Islet precursor cell (in vitro differentiated cells): ENCODE data around the gene PLCB1.
A peak's percentile ranks its signal among the peaks of the same experiment; 100 is the strongest.

Experiments
- DNase-seq: peaks from one replicate; pipeline ENCODE4 v3.0.0-alpha.2; 2018

The PLCB1 gene

DNA sequence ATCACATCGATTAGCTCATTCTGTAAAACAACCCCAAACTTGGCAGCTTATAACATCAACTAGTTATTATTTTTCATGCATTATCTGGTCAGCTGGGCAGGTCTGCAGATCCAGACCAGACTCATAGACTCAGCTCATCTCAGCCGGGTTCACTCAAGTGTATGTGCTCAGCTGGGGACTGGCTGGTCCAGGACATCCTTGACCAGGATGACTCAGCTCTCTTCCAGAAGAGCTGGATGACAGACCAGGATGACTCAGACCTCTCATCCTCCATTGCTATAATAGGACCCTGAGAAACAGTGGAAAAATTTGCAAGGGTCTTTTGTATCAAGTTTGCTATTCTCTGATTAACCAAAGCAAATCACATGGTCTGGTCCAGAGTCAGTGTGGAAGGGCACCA is 624.3 kb downstream of the PLCB1 start:
- DNase-seq = peak; percentile 84

DNA sequence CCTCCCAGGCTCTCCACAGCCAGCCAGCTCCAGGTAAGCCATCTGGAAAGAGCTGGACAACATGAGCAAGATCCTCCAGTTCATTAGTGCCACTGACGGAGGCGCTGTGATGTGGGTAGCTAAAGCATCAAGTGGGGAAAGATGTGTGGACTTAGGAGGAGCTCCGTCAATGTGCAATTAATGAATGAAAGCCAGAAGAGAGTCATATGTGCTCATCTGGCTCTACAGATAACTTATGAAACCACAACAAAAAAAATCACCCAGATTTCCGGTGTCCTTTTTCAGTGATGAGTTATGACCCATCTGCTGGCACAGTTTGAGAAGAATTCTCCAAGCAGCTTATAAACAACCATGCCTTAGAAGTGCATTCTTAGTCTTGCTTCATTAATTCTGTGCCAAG is 625.1 kb downstream of the PLCB1 start:
- DNase-seq = no peak

DNA sequence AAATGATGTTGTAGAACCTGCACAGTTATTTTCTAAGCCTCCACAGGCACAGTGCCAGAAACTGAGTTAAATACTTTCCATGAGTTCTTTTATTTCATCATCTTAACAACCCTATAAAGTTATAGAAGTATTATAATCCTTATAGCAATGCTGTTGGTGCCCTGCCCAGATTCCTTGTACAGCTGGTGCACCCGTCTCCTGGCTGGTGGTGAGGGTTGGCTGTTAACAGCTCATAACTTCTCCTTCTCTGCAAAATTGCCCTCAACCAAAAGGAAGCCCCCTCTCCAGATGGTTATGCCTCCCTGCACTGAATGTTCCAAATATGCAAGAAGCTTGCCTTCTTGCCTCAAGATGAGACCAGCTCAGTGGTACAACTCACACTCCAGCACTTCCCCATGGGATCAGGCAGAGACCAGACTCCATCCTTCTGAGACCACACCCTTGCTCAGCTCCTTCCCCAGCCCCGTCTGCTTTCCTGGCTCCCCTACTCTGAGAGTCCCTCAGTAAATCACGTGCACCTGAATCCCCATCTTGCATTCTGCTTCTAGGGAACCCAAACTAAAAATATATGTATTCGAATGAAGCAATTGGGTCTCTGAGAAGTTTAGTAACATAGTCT is 632.4 kb downstream of the PLCB1 start:
- no peak for DNase-seq

DNA sequence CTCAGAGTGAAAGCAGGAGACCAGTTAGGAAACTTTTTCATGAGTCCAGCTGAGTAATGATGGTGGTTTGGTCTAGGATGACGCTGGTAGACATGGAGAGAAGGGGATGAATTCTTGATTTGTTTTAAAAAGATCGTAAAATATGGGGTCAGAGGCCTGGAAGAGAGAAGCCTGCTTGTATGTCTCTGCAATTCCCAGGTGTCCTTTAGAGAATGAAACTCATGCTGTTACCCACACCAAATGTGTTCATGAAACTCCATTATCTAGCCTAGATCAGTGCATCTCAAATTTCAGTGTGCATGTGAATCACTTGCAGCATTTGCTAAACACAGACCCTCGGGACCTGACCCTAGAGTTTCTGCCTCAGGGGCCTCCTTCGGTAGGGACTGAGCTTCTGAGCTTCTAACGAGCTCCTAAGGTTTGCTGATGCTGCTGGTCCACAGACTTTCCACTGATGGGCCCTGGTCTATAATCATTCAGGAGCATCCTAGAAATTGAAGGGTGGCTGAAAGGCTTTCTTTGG is 634.9 kb downstream of the PLCB1 start:
- DNase-seq = no peak

DNA sequence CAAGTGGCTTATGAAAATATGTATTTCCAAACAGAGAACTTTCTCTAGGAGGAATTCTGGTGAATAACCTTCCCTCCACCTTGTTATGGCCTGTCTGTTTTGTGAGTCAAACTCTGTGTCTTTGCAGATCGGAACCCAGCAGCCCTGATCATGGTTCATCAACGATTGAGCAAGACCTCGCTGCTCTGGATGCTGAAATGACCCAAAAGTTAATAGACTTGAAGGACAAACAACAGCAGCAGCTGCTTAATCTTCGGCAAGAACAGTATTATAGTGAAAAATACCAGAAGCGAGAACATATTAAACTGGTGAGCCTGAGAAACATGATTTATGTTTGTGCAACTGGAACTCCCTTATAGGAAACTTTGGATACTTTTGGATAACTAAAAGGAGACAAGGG is 642.3 kb downstream of the PLCB1 start:
- no peak for DNase-seq

DNA sequence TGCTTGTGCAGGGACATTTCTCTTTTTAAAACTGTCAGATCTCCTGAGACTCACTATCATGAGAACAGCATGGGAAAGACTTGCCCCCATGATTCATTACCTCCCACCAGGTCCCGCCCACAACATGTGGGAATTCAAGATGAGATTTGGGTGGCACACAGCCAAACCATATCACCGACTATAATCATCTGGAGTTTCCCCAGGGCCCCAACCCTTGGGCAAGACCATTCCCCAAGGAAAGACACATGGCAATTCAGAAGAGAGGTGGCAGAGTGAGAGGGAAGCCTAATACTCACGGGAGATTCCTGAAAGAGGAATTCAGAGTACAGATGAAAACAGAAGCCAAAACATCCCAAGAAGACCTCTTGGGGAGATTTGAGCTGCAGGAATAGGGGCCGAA is 645.8 kb downstream of the PLCB1 start:
- no peak for DNase-seq

DNA sequence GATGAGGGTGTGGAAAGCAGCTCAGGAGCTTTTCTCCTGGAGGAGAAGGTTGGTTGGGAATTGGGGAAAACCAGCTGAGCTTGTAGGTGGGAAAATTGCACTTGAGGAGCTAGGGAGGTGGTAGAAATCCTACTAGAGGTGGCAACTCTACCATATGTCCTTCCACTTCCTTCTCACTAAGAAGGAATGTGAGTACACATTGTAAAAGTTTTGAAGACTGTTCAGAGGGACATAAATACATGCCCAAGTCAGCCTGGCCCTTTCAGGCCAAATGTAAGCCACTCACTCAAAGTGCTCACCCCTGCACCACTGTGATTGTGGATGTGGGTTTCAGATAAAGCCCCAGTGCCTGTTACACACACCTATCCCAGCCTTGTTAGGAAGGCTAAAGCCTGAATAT is 646.3 kb downstream of the PLCB1 start:
- DNase-seq = no peak

DNA sequence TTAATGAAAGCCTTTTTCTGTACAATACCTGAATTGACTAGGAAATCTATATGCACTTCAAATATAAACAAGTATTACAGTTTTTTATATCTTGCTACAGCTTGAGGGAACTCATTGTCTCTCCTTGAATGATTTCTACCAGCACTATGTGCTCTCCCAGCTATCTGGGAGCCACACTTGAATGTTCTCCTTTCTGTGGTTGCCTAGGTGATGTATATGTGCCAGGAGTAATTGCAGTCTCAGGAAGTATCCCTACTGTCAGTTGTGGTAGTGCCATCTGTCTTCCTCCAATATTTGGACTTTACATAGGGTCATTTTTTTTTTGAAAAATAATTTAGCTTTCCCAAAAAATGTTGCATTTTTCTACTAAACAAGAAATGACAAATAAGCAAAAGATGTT is 648.8 kb downstream of the PLCB1 start:
- DNase-seq = no peak

DNA sequence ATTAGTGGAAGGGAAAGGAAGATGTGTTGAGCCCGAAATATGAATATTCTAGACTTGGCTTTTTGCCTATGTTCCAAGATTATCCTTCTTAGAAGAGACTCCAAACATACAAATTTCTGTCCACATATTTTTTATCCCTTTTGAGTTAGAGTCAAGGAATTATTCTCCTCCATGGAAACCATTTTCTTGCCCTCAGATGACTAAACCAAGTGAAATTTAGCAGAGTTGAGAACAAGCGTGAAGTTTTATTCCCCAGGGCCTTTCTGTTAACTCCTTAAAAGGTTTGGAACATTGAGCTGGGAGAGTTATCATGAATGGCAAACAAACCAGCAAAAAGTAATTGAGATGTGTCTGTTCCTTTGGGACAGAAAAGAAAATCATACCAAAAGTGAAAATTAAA is 650.7 kb downstream of the PLCB1 start:
- no peak for DNase-seq

DNA sequence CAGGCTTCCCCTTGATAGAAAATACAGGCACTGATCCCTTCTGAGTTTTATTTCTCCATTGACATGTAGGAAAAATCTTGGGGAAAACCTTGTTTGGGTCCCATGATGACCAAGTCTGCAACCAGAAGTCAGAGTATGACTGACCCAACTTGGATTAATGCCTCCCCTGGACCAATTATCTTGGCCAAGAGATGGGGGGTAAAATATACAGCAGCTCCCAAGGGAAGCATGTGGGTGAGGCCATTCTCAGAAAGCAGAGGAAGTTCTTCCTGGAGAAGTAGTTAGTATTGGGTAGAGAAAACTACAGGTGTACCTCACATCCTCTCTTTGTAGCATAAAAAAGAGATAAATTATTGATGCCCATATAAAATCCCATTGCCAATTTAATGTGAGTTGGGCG is 651.7 kb downstream of the PLCB1 start:
- DNase-seq = no peak

DNA sequence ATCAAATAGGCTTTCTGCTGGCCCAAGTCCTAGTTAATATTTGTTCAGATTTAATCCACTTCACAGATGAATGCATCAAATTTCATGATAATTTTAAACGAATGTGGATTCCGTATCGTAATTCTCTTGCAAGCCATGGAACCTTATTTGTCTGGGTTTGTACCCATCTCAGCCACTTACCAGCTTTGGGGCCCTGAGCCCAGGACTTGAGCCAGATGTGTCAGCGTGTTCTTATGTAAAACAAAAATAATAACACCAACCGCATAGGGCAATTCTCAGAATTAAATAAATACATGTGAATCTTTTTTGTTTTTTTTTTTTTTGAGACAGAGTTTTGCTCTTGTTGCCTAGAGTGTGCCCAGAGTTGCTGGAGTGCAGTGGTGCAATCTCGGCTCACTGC is 654.3 kb downstream of the PLCB1 start:
- DNase-seq = no peak

DNA sequence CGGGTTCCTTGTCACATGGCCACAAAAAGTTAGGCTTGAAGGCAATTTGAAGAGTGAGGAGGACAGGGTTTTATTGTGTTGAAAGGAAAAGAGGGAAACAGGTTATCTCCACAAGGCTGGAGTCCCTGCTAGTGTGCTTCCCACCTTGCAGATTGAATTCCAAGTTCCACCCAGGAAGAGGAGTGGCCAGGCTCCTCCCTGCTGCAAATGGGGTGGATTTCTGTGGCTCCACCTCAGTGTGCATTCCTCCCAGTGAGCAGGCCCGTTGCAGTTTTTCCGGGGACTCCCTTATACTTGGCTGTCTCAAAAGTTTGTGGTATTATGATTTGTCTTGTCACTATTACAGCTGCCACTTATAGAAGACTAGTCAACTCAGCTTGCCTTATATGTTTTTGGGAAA is 655.0 kb downstream of the PLCB1 start:
- no peak for DNase-seq

DNA sequence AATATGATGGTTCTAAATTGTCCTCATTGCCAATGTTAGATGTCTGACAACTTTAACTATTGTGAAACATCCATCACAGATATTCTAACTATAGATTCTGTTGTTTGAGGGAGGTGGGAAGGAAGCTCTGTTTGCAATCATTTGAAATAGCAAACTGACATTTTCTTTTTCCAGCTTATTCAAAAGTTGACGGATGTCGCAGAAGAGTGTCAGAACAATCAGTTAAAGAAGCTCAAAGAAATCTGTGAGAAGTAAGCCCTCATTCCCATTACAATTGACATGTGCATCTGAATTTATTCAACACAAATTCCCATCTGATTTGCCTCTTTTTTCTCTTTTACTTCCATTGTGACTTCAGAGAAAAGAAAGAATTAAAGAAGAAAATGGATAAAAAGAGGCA is 656.2 kb downstream of the PLCB1 start:
- DNase-seq = no peak

DNA sequence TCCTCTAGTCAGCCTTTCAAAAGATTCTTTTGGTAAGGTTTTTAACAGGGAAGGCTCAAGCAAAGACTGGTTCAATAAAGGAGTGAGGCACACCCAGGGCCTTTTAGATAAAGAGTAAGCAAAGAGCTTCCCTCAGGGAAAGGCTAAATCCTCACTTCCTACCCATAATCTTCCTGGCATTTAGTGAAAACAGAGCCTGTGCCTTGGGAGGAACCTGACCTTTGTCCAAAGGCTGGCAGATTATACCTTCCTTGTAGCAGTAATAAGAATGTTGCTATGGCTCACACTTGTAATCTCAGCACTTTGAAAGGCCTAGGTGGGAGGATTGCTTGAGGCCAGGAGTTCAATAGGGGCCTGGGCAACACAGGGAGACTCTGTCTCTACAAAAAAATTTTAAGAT is 656.8 kb downstream of the PLCB1 start:
- no peak for DNase-seq

DNA sequence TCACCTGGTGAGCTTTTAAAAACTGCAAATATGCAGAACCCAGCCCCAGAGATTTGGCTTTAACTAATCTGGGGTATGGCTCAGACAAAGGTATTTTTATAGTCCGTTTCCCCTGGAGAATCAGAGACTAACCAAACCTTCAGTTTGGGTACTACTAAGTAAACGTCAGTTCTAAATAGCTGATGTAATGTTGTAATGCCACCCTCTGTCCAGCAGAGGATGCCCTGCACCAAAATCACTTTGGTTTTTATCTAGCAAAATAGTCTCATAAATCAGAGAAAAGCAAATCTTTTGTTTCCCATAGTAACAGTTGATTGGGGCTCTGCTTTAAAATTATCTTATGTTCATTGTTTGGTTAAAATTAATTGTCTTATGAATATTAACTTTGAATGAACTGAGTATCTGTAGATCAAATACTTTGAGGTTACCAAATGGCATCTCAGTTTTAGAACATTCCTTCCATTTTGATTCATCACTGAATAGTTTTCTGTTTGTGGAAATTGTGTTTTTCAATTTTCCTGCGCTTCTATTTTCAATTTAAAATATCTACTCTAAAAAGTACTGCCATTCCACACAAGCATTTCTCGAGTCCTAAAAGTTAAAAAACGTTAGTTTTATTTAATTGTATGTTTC is 658.5 kb downstream of the PLCB1 start:
- DNase-seq = no peak

DNA sequence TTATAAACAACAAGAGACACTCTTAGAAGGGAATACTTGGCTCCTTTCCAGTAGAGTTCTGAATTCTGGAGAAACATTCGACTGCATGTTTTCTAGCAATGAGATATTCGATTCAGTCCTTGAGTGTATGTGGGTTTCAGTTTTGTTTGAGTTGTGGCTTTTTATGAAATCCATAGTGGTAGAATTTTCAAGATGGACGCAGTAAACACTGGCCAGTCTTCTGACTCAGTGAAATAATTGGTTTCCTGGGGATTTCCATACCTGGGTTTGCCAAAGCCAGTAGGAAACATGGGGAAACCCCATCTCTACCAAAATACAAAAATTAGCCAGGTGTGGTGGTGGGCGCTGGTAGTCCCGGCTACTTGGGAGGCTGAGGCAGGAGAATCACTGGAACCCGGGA is 663.3 kb downstream of the PLCB1 start:
- no peak for DNase-seq

DNA sequence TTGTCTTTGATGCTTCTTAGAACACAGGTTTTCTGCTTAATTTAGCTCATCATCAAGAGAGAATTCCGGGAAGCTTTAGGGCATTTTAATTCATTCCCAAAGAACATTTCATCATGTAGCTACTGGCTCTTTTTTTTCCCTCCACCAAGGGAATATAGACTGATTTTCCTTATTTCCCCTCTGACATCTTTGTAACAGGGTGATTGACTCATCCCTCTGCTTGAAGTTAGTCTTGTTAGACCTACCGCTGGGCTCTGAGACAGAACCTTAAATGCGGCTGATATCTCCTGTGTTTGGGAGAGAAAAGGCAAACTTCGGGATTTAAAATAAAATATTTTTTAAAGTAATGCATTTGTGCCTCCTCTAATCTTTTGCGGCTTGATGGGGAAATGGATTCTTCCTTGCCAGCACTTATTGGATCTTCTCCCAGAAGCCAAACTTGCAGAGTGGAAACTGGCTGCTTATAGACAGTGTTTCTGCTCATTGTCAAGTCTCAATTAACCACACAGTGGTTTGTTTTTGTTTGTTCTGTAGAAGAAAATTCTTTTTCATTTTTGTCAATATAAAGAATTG is 664.1 kb downstream of the PLCB1 start:
- no peak for DNase-seq

DNA sequence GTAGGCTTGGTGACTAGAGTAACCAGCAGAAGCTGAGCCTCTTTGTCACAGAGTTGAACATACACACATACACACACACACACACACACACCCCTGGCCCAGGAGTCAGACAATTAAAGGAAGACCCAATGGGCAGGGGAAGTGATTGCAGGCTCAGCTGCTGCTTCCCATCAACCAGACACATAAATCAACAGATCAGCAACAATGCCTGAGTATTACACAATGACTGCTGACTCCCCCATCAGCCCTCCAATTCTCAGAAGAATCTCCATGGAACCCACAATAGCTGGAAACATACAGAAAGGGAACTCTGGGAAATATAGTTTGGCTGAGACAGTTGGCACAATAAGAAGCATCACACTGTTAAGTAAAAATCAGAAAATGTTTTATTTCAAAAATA is 666.4 kb downstream of the PLCB1 start:
- no peak for DNase-seq

DNA sequence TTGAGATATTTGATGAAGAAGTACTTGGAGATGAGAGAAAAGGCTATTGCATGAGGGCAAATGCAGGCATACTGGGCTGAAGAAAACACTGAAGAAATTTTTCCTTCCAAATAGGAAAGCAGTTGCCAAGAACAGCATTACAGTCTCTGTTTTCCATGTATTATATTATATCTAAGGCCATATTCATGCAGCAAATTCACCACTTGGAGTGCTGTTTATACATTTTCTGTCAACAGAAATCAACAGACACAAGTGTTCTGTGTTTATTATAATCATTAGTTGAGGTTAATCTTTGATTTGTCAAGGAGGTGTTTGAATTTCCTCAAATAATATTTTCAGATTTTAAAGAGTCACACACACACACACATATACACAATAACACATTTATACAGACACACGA is 668.0 kb downstream of the PLCB1 start:
- no peak for DNase-seq

DNA sequence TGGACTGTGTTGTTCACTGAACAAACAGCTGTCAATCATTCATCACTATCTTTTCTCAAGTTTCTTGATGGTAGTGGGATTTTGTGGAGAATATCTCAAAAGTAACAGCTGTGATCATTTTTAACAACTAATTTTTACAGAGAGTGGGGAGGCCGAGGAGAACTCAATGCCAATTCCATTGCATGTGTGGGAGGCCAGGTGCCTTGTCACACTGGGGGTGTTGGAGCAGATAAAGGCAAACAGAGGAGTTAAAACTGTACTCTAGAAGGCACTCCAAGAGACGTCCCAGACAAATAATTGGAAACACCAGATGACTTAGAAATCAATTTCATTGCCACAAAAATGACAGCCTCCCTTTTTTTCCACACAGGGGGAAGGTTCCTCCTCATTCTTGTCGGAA is 669.6 kb downstream of the PLCB1 start:
- no peak for DNase-seq

DNA sequence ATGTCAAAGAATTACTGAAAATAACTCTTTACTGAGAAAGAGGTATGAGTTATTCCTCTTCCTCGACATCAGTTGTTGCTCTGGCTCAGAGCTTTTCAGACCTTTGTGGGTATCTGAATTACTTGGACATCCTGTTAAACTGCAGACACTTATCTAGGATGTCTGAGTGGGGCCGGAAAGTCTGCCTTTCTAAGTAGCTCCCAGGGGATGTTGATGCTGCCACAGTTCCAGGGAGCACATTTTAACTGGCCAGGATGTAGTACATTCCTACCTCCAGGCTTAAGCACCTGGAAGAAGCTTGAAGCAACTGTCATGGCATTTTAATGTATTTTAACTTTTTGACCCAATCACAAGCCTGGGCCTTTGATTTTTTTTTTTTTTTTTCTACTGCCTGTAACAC is 671.0 kb downstream of the PLCB1 start:
- DNase-seq = peak; percentile 56

DNA sequence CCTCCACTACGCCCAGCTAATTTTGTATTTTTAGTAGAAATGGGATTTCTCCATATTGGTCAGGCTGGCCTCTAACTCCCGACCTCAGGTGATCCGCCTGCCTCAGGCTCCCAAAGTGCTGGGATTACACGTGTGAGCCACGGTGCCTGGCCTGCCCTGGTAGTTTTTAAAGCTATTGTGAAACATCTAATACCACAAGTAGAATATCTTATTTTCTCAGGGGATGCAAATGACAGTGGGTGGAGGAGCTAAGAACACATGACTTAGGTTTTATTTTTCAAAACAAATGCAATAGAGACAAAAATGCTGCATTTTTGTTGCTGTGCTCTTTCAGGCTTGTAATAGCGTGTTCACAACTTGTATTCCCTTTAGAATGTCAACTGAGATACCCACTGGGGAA is 671.9 kb downstream of the PLCB1 start:
- no peak for DNase-seq

DNA sequence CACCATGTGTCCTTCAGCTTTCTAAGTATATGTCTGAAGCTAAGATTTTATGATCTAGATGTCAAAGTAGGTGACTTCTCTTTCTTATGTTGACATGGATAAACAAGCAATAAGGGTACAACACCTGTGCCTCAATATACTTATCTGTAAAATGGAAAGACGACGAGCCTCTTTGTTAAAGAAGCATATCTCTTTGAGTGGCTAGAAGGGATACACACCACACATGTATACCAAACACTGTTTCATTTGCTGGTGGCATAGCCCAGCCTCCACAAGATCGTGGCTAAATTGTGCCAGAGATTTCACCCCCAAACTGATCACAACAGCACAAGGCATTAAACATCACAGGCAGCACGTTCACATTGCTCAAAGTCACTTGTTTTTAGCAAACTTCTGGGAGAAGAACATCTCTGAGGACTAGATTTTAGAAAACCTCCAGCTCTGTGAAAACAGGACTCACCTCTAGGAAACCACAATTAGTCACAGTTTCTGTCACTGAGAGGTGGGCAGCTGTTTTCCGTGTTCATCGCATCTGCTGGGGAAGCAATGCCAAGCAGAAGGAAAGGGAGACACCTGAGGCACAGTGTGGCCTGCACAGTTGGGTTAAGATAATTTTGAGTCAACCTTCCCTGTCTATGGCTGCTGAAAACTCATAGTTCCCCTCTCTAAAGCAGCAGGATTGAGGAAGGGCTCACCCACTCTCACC is 673.8 kb downstream of the PLCB1 start:
- no peak for DNase-seq
